ENCODE measurements around the gene CCDC187. TPM values are rescaled to one million over a fixed set of nuclear protein-coding genes. Genes with fewer than 3 reads are reported as not detected.

The CCDC187 gene
- polyA plus RNA-seq, 1 donor from 2014 or later, result not detected

GRCh38 chr9:136234597-136234996 lies 69.3 kb downstream of the CCDC187 start:
- Histone ChIP-seq H3K4me3 (ENCODE audit: low read length) (no peak overlapping the region), H3F3A (ENCODE audit: insufficient read depth, low read length, poor library complexity, severe bottlenecking) (no peaks in the 10 kb centered on the region), H4K20me1 (ENCODE audit: insufficient read depth) (no peaks in the 10 kb centered on the region), H3K9ac (ENCODE audit: low read length) (no peak overlapping the region), H2AFZ (ENCODE audit: low read depth, low read length) (no peak overlapping the region), H3K27ac (ENCODE audit: low read length) (no peak overlapping the region), H3K36me3 (ENCODE audit: insufficient read depth, low read length) (no peaks in the 10 kb centered on the region), H3K9me3 (ENCODE audit: low read length) (no peaks in the 10 kb centered on the region), H3K79me2 (replicated peaks; ENCODE audit: insufficient read depth, low read length) (no peaks in the 10 kb centered on the region), H3K27me3 (ENCODE audit: insufficient read depth, low read depth, low read length) (no peaks in the 10 kb centered on the region), H3K4me2 (ENCODE audit: low read length) (no peak overlapping the region), H3K9me2 (ENCODE audit: insufficient read depth, low read length) (no peaks in the 10 kb centered on the region)
- TF ChIP-seq SMC3 (conservative IDR thresholded peaks at IDR 0.05; ENCODE audit: poor library complexity) (no peak), EP300 (conservative IDR thresholded peaks at IDR 0.05; ENCODE audit: poor library complexity, severe bottlenecking) (no peak), CTCF (IDR thresholded peaks at IDR 0.05; ENCODE audit: poor library complexity, severe bottlenecking) (no peak), POLR2AphosphoS5 (IDR thresholded peaks at IDR 0.05) (no peak), REST (IDR thresholded peaks at IDR 0.05; ENCODE audit: borderline replicate concordance) (no peak), TAF1 (IDR thresholded peaks at IDR 0.05; ENCODE audit: low read depth) (no peak), MXI1 (conservative IDR thresholded peaks at IDR 0.05; ENCODE audit: poor library complexity, severe bottlenecking) (no peak)

- no peaks in the 10 kb centered on the region for H3K9me3 ChIP-seq (ENCODE audit: low read length)
- H3K9ac ChIP-seq (ENCODE audit: low read length), result no peak overlapping the region
- H3F3A ChIP-seq (ENCODE audit: insufficient read depth, low read length, poor library complexity, severe bottlenecking), result no peaks in the 10 kb centered on the region
- no peaks in the 10 kb centered on the region for H3K9me2 ChIP-seq (ENCODE audit: insufficient read depth, low read length)
- no peaks in the 10 kb centered on the region for H3K79me2 ChIP-seq (replicated peaks; ENCODE audit: insufficient read depth, low read length)
- H2AFZ ChIP-seq (ENCODE audit: low read depth, low read length), result no peak overlapping the region
- H3K27ac ChIP-seq (ENCODE audit: low read length), result no peak overlapping the region
- H3K4me2 ChIP-seq (ENCODE audit: low read length), result no peak overlapping the region
- no peak overlapping the region for H3K4me3 ChIP-seq (ENCODE audit: low read length)
- no peaks in the 10 kb centered on the region for H3K27me3 ChIP-seq (ENCODE audit: insufficient read depth, low read depth, low read length)
- TF ChIP-seq MXI1 (conservative IDR thresholded peaks at IDR 0.05; ENCODE audit: poor library complexity, severe bottlenecking), result no peak
- no peak for TF ChIP-seq SMC3 (conservative IDR thresholded peaks at IDR 0.05; ENCODE audit: poor library complexity)
- no peak for TF ChIP-seq EZH2 (IDR thresholded peaks at IDR 0.05; ENCODE audit: borderline replicate concordance, insufficient read depth, low read length, poor library complexity, severe bottlenecking)
- no peak for TF ChIP-seq RAD21 (conservative IDR thresholded peaks at IDR 0.05)
- TF ChIP-seq REST (IDR thresholded peaks at IDR 0.05; ENCODE audit: borderline replicate concordance), result no peak
- TF ChIP-seq POLR2AphosphoS5 (IDR thresholded peaks at IDR 0.05), result no peak
- TF ChIP-seq EP300 (conservative IDR thresholded peaks at IDR 0.05; ENCODE audit: poor library complexity, severe bottlenecking), result no peak
- TF ChIP-seq TAF1 (IDR thresholded peaks at IDR 0.05; ENCODE audit: low read depth), result no peak
- TF ChIP-seq CTCF (IDR thresholded peaks at IDR 0.05; ENCODE audit: poor library complexity, severe bottlenecking), result no peak
- no peaks in the 10 kb centered on the region for H3K36me3 ChIP-seq (ENCODE audit: insufficient read depth, low read length)
- H4K20me1 ChIP-seq (ENCODE audit: insufficient read depth), result no peaks in the 10 kb centered on the region
Observed at GRCh38 chr9:136233868-136234267, 70.0 kb downstream of the CCDC187 start.

Data from neural cell (in vitro differentiated cells).